ENCODE results near the gene ANKRD63. TPM values are rescaled to one million over a fixed set of nuclear protein-coding genes. Genes with fewer than 3 reads are reported as not detected.

ANKRD63 gene
- total and polyA plus RNA-seq, 10 of the 15 experiments (the other 5 are each of a cell fraction or from before 2014, with no cell fraction given), result not detected

DNA sequence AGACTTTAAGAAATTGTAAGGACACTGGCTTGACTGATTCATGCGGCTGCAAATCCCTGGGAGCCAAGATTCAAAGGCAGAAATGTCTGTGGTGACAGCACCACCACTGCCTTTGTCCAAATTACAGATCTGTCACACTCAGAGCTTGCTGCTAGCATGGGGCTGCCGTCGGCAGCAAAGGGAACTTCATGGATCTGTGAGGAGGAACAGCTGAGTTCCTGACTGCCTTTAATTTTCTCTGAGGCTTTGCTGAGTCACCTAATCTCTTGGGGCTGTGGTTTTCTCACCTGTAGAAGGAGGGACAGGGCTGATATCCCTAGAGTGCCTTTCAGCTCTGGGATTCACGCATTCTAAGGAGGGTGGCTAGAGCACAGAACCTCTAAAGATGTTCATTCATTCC is 48.1 kb downstream of the ANKRD63 start:
- H3K79me2 ChIP-seq (ENCODE audit: control insufficient read depth, insufficient read depth, low read length), result no peaks in the 10 kb centered on the region
- ChIA-PET POLR2A (interaction anchor here (1.0 kb wide), 1 partner anchor 17 kb away, joined by 6 read pairs; no protein-coding TSS in a partner anchor), CTCF (interaction anchor here (0.7 to 4.1 kb wide), 2 partner anchors 17 to 110 kb away, joined by 3 to 11 read pairs; no protein-coding TSS in a partner anchor), SMC1A (ENCODE audit: uncharacterized antibody, unreplicated experiment) (interaction anchor here (0.9 to 1.9 kb wide), 2 partner anchors 17 to 446 kb away, joined by 3 to 6 read pairs; no protein-coding TSS in a partner anchor), RAD21 (ENCODE audit: unreplicated experiment) (interaction anchor here (1.2 kb wide), 1 partner anchor 189 kb away, joined by 3 read pairs; no protein-coding TSS in a partner anchor)
- in situ Hi-C loops (cut with MboI), result no loop called here
- peaks cover 10% of the 10 kb centered on the region for H3K4me1 ChIP-seq (ENCODE audit: control insufficient read depth, insufficient read depth, low read length)
- H3K9ac ChIP-seq (ENCODE audit: control insufficient read depth, insufficient read depth, low read length), result no peak overlapping the region
- no peak overlapping the region for H3K27ac ChIP-seq (ENCODE audit: control insufficient read depth, insufficient read depth)
- ATAC-seq (peak; percentile 8; the same call in 2 of the 3 replicates), DNase-seq (ENCODE audit: low read depth, low spot score) (no peak), FAIRE-seq (no peak)
- intact Hi-C loops (cut with micrococcal nuclease; ENCODE audit: unreplicated experiment), result no loop called here
- H2AFZ ChIP-seq (ENCODE audit: control insufficient read depth, low read depth, low read length), result peak overlapping the region; percentile 50
- no peak overlapping the region for H3K4me3 ChIP-seq
- H4K20me1 ChIP-seq (ENCODE audit: control insufficient read depth, insufficient read depth), result no peaks in the 10 kb centered on the region
- TF ChIP-seq, protein P1, sequence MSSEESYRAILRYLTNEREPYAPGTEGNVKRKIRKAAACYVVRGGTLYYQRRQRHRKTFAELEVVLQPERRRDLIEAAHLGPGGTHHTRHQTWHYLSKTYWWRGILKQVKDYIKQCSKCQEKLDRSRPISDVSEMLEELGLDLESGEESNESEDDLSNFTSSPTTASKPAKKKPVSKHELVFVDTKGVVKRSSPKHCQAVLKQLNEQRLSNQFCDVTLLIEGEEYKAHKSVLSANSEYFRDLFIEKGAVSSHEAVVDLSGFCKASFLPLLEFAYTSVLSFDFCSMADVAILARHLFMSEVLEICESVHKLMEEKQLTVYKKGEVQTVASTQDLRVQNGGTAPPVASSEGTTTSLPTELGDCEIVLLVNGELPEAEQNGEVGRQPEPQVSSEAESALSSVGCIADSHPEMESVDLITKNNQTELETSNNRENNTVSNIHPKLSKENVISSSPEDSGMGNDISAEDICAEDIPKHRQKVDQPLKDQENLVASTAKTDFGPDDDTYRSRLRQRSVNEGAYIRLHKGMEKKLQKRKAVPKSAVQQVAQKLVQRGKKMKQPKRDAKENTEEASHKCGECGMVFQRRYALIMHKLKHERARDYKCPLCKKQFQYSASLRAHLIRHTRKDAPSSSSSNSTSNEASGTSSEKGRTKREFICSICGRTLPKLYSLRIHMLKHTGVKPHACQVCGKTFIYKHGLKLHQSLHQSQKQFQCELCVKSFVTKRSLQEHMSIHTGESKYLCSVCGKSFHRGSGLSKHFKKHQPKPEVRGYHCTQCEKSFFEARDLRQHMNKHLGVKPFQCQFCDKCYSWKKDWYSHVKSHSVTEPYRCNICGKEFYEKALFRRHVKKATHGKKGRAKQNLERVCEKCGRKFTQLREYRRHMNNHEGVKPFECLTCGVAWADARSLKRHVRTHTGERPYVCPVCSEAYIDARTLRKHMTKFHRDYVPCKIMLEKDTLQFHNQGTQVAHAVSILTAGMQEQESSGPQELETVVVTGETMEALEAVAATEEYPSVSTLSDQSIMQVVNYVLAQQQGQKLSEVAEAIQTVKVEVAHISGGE (CRISPR knock-in tag; IDR thresholded peaks at IDR 0.05), result no peak
- peak; percentile 54 for TF ChIP-seq MEF2B (IDR thresholded peaks at IDR 0.05; ENCODE audit: partially characterized antibody, poor library complexity, severe bottlenecking)
- TF ChIP-seq RCOR1 (conservative IDR thresholded peaks at IDR 0.05; ENCODE audit: low read depth, low read length), result no peak
- TF ChIP-seq TCF12 (IDR thresholded peaks at IDR 0.05; ENCODE audit: low read depth, low read length), result no peak
- TF ChIP-seq NFXL1 (IDR thresholded peaks at IDR 0.05; ENCODE audit: borderline replicate concordance), result no peak
- peak; percentile 36; the same call in 1 of the 2 replicates for TF ChIP-seq RUNX3 (IDR thresholded peaks at IDR 0.05; ENCODE audit: low read length)
- no TSS peak for BruUV-seq (replicated peaks)
- 70% methylated on average over 4 of the region's 4 CpGs for whole genome bisulfite sequencing (ENCODE audit: insufficient coverage, insufficient replicate concordance, low lambda C conversion rate, missing lambda C conversion rate)
- peaks cover 10 to 17% of the 10 kb centered on the region in 2 experiments; a peak in 3 of 4 replicates for H3K36me3 ChIP-seq (ENCODE audit: control insufficient read depth in 2 of 2, insufficient read depth in 2 of 2, low read length in 1 of 2)
- no peak overlapping the region for H3K4me2 ChIP-seq (ENCODE audit: control insufficient read depth, insufficient read depth)
- no peaks in the 10 kb centered on the region for H3K9me3 ChIP-seq (replicated peaks; ENCODE audit: control insufficient read depth, insufficient read depth, low read length)
- H3K27me3 ChIP-seq (replicated peaks in 1 of 2; ENCODE audit: control insufficient read depth in 2 of 2, insufficient read depth in 2 of 2, low read length in 1 of 2), result no peaks in the 10 kb centered on the region; a peak in 1 of 4 replicates

All from GM12878 (cell line).